GM19455 (cell line): Measurements from ENCODE around the gene ANXA4.
A peak's percentile ranks its signal among the peaks of the same experiment; 100 is the strongest.
"Not testable (repeated sequence)": the region's sequence is repeated elsewhere in the genome, so short reads cannot be mapped to it uniquely, and the experiment has no call there.

Experiments used
- ATAC-seq: cut with Tn5 transposase; IDR thresholded peaks from one replicate; pipeline ENCODE4 v1.9.1; 2021; ENCODE audit not compliant: unreplicated experiment

The ANXA4 gene

GRCh38 chr2:69802781-69803367 lies 60.9 kb downstream of the ANXA4 start:
- peak; percentile 67 for ATAC-seq

DNA sequence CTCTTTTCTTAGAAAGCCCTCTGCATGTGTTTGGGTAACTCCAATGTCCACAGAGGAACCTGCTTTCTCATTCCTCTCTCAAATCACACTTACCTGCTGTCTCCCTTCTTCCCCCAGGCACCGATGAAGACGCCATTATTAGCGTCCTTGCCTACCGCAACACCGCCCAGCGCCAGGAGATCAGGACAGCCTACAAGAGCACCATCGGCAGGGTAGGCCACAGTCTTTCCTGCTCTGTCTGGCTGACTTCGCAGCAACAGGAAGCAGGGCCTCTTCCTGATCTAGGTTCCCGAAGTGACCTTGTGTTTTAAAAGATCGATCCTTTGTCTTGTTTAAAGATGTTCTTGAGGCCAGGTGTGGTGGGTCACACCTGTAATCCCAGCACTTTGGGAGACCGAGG lies 62.5 kb downstream of the ANXA4 start:
- no peak for ATAC-seq

DNA sequence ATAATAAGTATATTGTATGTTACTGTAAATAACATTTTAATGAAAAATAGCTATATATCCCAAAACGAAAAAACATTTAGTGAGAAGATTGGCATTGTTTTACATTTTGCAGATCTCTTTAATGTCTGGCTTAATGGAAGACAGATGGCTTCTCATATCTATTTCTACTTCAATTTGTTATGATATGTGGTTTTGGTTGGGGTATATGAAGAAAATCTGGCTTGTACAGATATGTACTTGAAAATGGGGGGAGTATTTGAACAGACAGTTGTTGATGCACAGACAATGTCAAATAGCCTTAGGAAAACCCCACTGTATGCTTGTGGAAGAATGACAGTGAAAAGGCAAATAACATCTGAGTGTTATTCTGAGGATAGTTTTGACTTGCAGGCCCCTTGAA lies 64.0 kb downstream of the ANXA4 start:
- no peak for ATAC-seq

DNA sequence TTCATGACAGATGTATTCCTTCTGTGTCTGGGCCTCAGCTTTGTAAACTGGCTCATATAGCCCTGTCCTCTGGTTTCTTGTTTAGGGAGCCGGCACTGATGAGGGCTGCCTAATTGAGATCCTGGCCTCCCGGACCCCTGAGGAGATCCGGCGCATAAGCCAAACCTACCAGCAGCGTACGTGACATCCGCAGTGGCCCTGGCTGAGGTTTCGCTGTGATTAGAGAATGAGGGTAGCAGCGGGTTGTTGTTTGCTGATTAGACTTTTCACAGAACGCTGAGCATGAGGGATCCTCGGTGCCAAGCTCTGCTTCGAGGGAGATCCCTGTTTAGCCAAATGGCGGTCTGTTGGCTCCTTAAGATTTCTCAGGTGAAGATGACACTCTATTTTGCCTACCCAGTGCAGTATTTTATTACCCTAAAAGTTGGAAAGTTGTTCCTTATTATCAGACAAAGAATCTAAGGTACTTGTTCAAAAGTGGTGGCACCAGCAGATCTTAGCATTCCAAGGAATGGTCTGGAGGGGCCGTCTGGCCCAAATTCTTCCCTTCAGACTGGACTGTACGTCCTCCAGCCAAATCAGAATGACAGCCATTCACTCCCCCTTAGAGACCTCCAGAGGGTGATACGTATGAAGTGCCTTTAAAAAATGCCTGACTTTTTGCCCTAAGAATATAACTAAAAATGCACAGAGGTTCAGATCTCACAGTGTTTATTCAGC lies 66.0 kb downstream of the ANXA4 start:
- ATAC-seq: no peak

DNA sequence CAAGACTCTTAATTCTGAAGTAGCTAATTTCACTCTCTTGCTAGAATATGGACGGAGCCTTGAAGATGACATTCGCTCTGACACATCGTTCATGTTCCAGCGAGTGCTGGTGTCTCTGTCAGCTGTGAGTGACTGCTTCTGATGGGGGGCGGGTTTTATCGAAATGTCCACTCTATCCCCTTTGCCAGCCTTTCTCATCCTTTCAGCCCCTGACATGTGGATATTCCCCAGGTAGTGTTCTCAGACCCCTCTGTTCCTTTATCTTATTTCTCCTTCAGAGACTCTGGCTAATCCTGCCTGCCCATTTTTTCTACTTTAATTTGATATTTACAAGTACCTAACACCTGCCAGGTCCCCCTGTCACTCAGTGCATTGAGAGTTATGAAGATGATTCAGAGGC lies 68.6 kb downstream of the ANXA4 start:
- no peak for ATAC-seq

- ATAC-seq: no peak
Observed at GRCh38 chr2:69811018-69811417, 69.1 kb downstream of the ANXA4 start.

DNA sequence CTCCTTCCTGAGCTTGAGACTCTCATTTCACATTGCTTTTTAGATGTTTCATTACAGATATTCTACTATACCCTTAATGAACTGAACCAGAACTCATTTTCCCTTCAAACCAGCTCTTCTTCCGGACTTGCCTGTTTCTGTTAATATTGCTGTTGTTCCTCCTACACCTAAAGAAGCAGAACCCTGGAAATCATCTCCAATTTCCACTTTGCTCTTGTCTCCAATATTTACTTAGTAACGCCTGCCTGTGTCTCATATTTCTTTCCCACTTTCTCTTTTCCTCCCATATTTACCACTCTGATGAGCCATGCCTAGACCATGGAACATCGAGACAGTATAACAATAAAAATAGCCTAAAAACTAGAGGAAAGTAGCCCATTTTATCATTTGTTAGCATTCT lies 69.7 kb downstream of the ANXA4 start:
- ATAC-seq: no peak

GRCh38 chr2:69815717-69816116 lies 73.8 kb downstream of the ANXA4 start:
- no peak for ATAC-seq

DNA sequence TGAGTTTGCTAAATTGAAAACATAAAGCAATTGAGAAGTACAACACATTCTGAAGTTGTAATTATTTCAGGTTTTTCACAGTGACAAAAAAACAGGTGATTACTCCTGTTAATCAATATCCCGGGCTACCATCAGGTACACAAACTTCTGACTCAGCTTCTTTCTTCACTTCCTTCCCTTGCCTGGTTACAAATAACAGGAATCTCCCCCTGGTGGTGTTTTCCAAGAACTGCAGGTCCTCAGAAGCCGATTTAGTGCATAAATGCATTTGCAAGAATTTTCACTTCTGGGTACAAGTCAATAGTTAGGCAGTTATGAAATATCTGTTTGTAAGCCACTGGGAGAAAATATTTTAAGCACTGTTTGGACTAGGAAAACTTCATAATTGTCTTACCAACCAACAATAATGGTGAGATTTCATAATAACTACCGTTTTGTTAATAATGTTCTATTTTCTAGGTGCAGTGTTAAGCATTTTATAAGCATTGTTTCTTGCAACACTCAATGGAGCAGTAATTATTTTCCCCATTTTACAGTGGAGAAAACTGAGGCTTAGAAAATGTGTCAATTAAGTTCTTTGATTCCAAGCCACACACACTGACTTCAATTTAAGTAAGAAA lies 75.1 kb downstream of the ANXA4 start:
- peak; percentile 66 for ATAC-seq

- ATAC-seq: no peak
Observed at GRCh38 chr2:69817729-69818501, 76.0 kb downstream of the ANXA4 start.

DNA sequence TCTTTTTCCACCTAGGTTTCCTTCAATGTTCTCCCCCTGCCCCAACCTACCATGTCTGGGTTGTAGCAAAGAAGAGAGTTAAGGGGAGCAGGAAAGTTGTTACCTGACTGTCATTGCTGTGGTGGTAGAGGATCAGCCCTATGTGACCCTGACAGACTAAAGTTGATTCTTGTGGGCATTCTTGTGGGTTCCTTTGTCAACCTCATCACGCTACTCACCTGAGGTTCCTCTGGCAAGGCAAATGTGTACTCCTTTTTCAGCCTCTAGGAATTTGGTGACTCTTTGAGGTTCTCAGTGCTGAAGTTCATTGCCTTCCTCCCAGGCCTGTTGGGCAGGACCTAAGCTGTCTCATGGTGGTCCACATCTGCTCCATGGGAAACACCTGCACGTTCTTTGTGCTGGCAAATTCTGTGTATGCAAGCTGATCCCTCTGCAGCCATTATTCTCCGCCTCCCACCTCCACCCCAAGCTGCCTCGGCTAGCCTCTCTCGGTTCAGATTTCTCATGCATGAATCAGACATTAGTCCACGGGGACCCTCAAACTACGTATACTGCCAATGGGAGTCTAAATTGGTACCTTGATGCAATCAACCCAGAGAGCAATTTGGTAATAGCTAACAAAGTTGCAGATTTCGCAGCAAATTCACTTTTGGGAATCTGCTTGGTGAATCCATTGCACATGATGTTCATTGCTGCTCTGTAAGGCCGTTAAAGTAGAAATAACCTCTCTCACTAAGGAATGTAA lies 86.0 kb downstream of the ANXA4 start:
- ATAC-seq: no peak

- ATAC-seq: peak; percentile 1
Observed at GRCh38 chr2:69828938-69829255, 87.0 kb downstream of the ANXA4 start.

GRCh38 chr2:69829256-69830044 lies 87.5 kb downstream of the ANXA4 start, which contains the start of gene GMCL1:
Gene GMCL1 (plus strand): TSS chr2:69829660. CDS start chr2:69829893, 233 bp downstream.
- peak; percentile 88 for ATAC-seq

- peak; percentile 30 for ATAC-seq
Observed at GRCh38 chr2:69830045-69830905, 88.3 kb downstream of the ANXA4 start.

DNA sequence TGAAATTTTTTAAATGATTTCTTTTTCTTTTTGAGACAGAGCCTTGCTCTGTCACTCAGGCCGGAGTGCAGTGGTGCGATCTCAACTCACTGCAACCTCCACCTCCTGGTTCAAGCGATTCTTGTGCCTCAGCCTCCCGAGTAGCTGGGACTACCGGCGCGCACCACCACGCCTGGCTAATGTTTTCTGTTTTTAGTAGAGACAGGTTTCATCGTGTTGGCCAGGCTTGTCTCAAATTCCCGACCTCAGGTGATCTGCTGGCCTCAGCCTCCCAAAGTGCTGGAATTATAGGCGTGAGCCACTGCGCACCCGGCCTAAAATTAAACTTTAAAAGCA lies 88.9 kb downstream of the ANXA4 start:
- not testable (repeated sequence) for ATAC-seq

DNA sequence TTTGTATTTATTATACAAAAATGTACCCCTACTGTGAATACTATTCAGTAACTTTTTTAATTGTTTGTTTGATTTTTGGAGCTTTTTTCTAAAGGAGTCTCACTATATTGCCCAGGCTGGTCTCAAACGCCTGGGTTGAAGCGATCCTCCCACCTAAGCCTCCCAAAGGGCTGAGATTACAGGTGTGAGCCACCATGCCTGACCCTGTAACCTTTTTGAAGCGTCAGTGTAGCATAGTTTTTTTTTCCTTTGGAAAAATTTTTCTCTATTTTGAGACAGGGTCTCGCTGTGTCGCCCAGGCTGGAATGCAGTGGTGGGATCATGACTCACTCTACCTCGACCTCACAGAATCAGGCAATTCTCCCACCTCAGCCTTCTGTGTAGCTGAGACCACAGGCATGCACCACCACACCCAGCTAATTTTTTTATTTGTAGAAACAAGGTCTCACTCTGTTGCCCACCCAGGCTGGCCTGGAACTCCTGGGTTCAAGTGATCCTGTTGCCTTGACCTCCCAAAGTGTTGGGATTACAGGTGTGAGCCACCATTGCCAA lies 89.5 kb downstream of the ANXA4 start:
- no peak for ATAC-seq

GRCh38 chr2:69833752-69834151 lies 91.8 kb downstream of the ANXA4 start:
- no peak for ATAC-seq

DNA sequence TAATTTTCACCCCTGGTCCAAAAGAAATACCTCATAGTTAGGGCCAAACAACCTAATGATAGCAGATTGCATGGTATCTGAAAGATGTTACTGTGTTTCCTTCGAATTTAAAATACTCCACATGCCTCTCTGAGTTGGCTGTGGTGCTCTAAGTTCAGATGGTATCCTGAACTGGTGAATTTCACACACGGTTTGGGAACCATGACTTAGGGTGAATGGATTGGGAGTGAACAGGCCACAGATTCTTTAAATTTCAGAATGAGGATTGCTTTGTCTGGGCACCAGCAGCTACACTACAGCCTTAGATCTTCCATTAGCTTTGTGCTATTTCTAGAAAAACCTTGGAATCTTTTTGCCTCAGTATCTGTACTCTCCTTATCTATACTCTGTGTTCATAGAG lies 93.7 kb downstream of the ANXA4 start:
- no peak for ATAC-seq

DNA sequence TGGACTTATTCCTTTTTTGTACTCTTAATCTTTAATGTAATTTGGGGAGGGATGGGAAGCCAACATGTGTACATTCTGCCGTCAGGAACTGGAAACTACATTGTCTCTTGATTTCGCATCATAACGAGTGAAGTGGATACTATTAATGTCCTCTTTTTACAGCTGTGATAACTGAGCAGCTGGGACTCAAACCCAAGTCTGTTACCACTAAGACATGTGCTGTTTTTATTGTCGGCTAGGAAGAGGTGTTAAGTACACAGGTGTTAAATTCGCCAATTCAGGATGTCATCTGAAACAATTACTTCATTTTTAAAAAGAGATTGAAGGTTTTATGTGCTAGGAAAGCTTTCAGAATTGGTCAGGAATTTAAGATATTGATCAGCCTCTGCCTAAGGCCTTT lies 94.4 kb downstream of the ANXA4 start:
- ATAC-seq: no peak
